Measurements from ENCODE around the gene CD58.
"Not testable (repeated sequence)": the region's sequence is repeated elsewhere in the genome, so short reads cannot be mapped to it uniquely, and the experiment has no call there.

CD58 gene

GRCh38 chr1:116596742-116597307 is 26.0 kb upstream of the CD58 start:
- TF ChIP-seq SPI1 (IDR thresholded peaks at IDR 0.05; ENCODE audit: low read depth, low read length) = peak; percentile 88
- not testable (repeated sequence) for FAIRE-seq; DNase-seq (ENCODE audit: insufficient read length, low spot score)

- not testable (repeated sequence) for FAIRE-seq; DNase-seq (ENCODE audit: insufficient read length, low spot score)
Measured at GRCh38 chr1:116595946-116596741, 25.3 kb upstream of the CD58 start.

DNA sequence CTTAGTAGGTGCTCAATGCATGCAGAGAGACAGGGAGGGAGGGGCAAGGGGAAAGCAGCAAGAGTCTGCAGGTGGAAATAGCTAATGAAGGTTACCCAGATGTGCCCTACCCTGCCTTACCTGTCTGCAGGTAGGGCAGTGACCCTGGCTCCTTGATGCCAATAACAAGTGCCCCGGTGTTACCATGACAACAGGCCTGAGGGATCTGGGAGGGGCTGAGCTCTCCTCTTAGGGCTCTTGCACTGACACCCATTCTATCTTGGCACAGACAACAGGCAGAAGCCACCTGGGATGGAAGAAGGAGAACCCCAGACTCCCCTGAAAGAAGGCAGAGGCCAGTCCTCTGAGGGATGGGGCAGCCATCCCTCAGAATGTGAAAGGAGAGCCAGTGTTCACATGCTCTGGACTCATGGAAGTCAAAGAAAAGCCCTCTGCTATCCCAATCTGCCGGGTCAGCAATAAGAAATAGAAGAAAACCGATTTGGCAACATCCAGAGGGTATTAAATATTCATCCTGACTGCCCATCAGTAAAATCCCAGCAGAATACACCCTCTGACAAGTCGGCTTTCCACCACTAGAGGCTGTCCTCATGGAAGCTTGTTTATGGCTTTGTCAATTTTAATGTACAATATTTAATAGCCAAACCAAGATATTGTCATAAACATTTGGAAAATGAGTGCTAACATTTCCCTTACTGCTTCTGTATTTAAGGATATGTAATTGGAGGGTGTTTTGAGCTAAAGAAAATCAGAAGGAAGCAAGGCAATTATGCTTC is 24.4 kb upstream of the CD58 start:
- DNase-seq (ENCODE audit: insufficient read length, low spot score); FAIRE-seq: not testable (repeated sequence)

DNA sequence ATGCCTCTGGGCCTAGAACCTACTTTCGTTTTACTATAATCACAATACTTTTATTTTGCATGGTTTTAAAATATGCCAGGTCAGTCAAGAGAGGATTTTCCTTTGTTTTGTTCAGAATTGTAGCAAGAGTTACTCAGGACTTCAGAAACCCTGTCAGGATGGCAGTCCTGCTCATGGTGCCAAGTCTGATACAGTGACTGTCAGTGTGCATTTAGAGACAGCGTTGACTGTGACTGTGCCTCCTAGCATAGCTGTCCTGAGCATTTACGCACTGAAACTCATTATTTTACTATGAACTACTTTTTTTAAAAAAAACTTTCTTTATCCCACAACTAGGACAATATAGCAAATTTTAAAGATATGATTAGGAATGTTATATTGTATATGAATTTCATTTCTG is 23.2 kb upstream of the CD58 start:
- FAIRE-seq; DNase-seq (ENCODE audit: insufficient read length, low spot score): not testable (repeated sequence)

GRCh38 chr1:116593401-116593800 is 22.6 kb upstream of the CD58 start:
- FAIRE-seq; DNase-seq (ENCODE audit: insufficient read length, low spot score): not testable (repeated sequence)

DNA sequence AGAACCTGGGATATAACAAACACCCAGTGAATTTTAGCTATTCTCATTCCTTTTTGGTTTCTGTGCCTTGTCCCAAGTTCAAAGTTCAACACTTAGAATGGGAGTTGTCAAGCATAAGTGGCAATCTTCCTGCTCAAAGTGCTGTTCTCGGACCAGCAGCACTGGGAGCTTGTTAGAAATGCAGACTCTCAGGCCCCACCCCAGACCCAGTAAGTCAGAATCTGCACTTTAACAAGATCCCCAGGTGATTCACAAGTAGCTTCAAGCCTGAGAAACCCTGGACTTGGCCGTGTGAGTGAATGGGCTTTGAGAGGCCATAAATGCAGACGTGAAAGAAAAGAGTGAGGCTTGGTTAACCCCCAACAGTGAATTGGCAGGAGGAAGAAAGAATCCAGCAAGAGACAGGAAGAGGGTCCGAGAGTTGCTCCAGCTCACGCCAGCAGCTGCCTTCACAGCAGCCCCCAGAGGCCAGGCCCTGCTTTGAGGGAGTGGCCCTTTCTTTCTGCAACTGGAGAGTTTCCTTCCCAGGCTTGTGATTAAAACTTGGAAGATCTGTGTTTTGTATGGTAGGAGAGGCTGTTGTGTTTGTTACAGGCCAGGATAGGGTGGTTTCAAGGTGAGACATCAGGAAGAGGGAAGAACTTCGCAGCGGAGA is 21.3 kb upstream of the CD58 start:
- not testable (repeated sequence) for FAIRE-seq; DNase-seq (ENCODE audit: insufficient read length, low spot score)

- not testable (repeated sequence) for FAIRE-seq
Measured at GRCh38 chr1:116591006-116591950, 20.5 kb upstream of the CD58 start.

GRCh38 chr1:116590359-116591005 is 19.7 kb upstream of the CD58 start:
- not testable (repeated sequence) for FAIRE-seq; DNase-seq (ENCODE audit: insufficient read length, low spot score)

More at GRCh38 chr1:116591006-116591950, 20.5 kb upstream of the CD58 start:
- not testable (repeated sequence) for DNase-seq (ENCODE audit: insufficient read length, low spot score)

DNA sequence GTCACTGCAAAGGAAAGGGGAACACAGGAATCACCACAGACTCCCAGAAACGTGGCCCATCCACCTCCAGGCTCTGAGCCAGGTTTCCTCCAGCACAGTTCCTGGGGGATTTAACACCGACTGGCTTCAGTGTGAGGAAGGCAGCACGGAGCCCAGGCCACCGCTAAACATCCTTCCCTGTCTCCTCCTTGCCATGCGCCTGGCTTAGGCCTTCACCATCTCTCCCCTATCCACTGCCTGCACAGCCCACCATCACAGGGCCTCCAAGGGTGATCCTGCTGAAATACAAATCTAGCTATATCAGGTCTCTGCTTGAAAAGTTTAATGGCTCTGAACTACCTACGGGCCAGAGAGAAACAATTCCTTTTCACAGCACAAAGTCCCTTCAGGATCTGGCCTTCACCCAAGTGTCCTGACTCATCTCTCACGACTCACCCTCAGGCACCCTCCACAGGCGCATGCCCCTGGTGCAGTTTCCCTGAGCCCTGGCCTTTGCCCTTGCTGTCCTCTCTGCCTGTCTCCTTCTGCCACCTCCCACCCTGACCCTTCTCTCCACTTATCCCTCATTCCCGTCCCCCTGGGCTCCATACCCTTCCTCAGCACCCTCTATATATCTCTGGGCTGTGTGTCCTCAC is 18.4 kb upstream of the CD58 start:
- not testable (repeated sequence) for DNase-seq (ENCODE audit: insufficient read length, low spot score); FAIRE-seq

DNA sequence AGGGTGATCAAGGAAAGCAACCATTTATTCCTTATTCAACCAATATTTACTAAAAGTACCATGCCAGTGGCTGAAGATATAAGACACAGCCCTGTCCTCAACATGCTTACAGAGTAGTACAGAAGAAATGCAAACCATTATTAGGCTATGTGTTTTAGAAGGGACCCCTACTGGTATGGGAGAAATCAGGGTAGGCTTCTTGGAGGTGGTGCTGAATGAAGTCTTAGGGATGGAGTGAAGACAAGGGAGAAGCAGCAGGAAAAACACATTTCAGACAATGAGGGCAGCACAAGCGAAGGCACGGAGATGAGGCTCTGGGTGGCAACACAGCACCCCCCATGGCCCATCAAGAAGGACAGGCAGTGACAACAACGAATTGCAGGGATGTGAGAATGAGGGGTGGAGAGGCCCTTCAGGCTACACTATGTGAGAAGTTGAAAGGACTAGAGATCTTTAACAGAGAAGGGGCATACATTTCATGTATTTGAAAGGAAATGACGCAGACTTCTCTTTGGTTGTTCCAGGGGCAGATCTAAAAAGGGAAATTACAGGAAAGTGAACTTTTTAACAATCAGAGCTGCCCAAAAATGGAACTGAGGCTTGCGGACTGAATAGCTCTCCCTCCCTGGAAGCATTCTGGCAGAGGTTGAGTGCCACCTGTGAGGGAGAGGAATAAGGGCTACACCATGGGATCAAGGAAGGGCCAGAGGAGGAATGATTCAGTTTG is 16.8 kb upstream of the CD58 start:
- no peak for FAIRE-seq
- DNase-seq (ENCODE audit: insufficient read length, low spot score) = no peak
- no peak for TF ChIP-seq PAX5 (IDR thresholded peaks at IDR 0.05; ENCODE audit: insufficient read depth, low read length, severe bottlenecking)
- no peak for TF ChIP-seq POU2F2 (IDR thresholded peaks at IDR 0.05; ENCODE audit: low read depth, low read length)
- no peak for TF ChIP-seq POLR2AphosphoS5 (IDR thresholded peaks at IDR 0.05; ENCODE audit: low read depth, low read length)
- TF ChIP-seq POLR2A (IDR thresholded peaks at IDR 0.05; ENCODE audit: low read depth, low read length) = no peak
- no peak for TF ChIP-seq SPI1 (IDR thresholded peaks at IDR 0.05; ENCODE audit: low read depth, low read length)
- no peak for TF ChIP-seq TAF1 (IDR thresholded peaks at IDR 0.05; ENCODE audit: low read depth, low read length)
